Measurements from ENCODE around the gene VWA3B.

- TF ChIP-seq CTCF (conservative IDR thresholded peaks at IDR 0.05), result no peak
- TF ChIP-seq ZFX (IDR thresholded peaks at IDR 0.05), result no peak
Measured at GRCh38 chr2:98110741-98111140, 23.8 kb downstream of the VWA3B start.
